ENCODE results near the gene NR2F1-AS1.
"Not testable (repeated sequence)": the region's sequence is repeated elsewhere in the genome, so short reads cannot be mapped to it uniquely, and the experiment has no call there.

The NR2F1-AS1 gene

GRCh38 chr5:93519740-93520139 lies 61.3 kb downstream of the NR2F1-AS1 start:
- ChIA-PET CTCF (interaction anchor here (0.7 kb wide), 1 partner anchor 102 kb away, joined by 3 read pairs; no protein-coding TSS in a partner anchor), POLR2A (ENCODE audit: low non-redundant PET) (no interaction called here)
- no peak overlapping the region for H3K27ac ChIP-seq
- DNase-seq (ENCODE audit: low spot score) = no peak
- no peak for TF ChIP-seq CTCF (conservative IDR thresholded peaks at IDR 0.05; ENCODE audit: low read depth)

GRCh38 chr5:93517828-93518227 lies 63.2 kb downstream of the NR2F1-AS1 start:
- no peak for TF ChIP-seq CTCF (conservative IDR thresholded peaks at IDR 0.05; ENCODE audit: low read depth)
- ChIA-PET CTCF (no interaction called here), POLR2A (ENCODE audit: low non-redundant PET) (no interaction called here)
- no peak for DNase-seq (ENCODE audit: low spot score)
- H3K27ac ChIP-seq = no peak overlapping the region

DNA sequence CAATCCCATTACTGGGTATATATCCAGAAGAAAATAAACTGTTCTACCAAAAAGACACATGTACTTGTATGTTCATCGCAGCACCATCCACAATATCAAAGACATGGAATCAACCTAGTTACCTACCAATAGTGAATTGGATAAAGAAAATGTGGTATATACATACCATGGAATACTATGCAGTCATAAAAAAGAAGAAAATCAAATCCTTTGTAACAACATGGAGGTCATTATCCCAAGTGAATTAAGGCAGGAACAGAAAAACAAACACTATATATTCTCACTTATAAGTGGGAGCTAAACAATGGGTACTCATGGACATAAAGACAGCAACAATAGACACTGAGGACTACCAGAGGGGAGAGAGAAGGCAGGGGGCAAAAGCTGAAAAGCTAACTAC lies 67.7 kb downstream of the NR2F1-AS1 start:
- ChIA-PET CTCF (no interaction called here), POLR2A (ENCODE audit: low non-redundant PET) (no interaction called here)
- H3K27ac ChIP-seq = no peak overlapping the region
- DNase-seq (ENCODE audit: low spot score) = no peak
- TF ChIP-seq CTCF (conservative IDR thresholded peaks at IDR 0.05; ENCODE audit: low read depth) = no peak

GRCh38 chr5:93512799-93513198 lies 68.2 kb downstream of the NR2F1-AS1 start:
- no peak for TF ChIP-seq CTCF (conservative IDR thresholded peaks at IDR 0.05; ENCODE audit: low read depth)
- POLR2A ChIA-PET (ENCODE audit: low non-redundant PET) = no interaction called here
- DNase-seq (ENCODE audit: low spot score) = no peak
- CTCF ChIA-PET = no interaction called here
- no peak overlapping the region for H3K27ac ChIP-seq

GRCh38 chr5:93511445-93511844 lies 69.6 kb downstream of the NR2F1-AS1 start:
- ChIA-PET CTCF (no interaction called here), POLR2A (ENCODE audit: low non-redundant PET) (no interaction called here)
- H3K27ac ChIP-seq = no peak overlapping the region
- TF ChIP-seq CTCF (conservative IDR thresholded peaks at IDR 0.05; ENCODE audit: low read depth) = no peak
- no peak for DNase-seq (ENCODE audit: low spot score)

- TF ChIP-seq CTCF (conservative IDR thresholded peaks at IDR 0.05; ENCODE audit: low read depth) = no peak
- H3K27ac ChIP-seq = no peak overlapping the region
- ChIA-PET CTCF (no interaction called here), POLR2A (ENCODE audit: low non-redundant PET) (no interaction called here)
- no peak for DNase-seq (ENCODE audit: low spot score)
Measured at GRCh38 chr5:93510626-93511380, 70.2 kb downstream of the NR2F1-AS1 start.

- H3K27ac ChIP-seq; CTCF ChIA-PET; DNase-seq (ENCODE audit: low spot score); POLR2A ChIA-PET (ENCODE audit: low non-redundant PET): not testable (repeated sequence)
Measured at GRCh38 chr5:93505553-93505952, 75.5 kb downstream of the NR2F1-AS1 start.
